Activated T-helper 17 cell treated with anti-CD3 and anti-CD28 coated beads, Interleukin-2, amount 50 U/mL, for 72 hours (primary cell): ENCODE results near the gene ANO1. TPM values are rescaled to one million over a fixed set of nuclear protein-coding genes. Genes with fewer than 3 reads are reported as not detected.

Experiments
- ATAC-seq: fragments of 150-1000 bp; cut with Tn5 transposase; replicated peaks from 2 replicates; pipeline ENCODE4 v1.10.0; 2021; ENCODE audit warnings: mild to moderate bottlenecking, moderate library complexity
- H3K27ac Mint-ChIP-seq: one replicate; pipeline ENCODE4 v1.8.0; 2022; ENCODE audit warnings: mixed read lengths
- H3K27me3 Mint-ChIP-seq: one replicate; pipeline ENCODE4 v1.8.0; 2022; ENCODE audit warnings: mixed read lengths
- H3K36me3 Mint-ChIP-seq: one replicate; pipeline ENCODE4 v1.8.0; 2022; ENCODE audit warnings: low read depth, mild to moderate bottlenecking, mixed read lengths
- H3K4me1 Mint-ChIP-seq: one replicate; pipeline ENCODE4 v1.8.0; 2022; ENCODE audit warnings: mixed read lengths
- H3K4me3 Mint-ChIP-seq: one replicate; pipeline ENCODE4 v1.8.0; 2022; ENCODE audit warnings: mild to moderate bottlenecking, mixed read lengths
- H3K9me3 Mint-ChIP-seq: one replicate; pipeline ENCODE4 v1.8.0; 2022; ENCODE audit warnings: mixed read lengths
- total RNA-seq, 2 donors: library from RNA; stranded (reverse); gene quantifications; one replicate each; pipeline ENCODE4 v1.2.3, GENCODE V29; 2022

ANO1 gene
- total RNA-seq, 2 donors from 2014 or later, result 0.09 to 0.11 TPM

DNA sequence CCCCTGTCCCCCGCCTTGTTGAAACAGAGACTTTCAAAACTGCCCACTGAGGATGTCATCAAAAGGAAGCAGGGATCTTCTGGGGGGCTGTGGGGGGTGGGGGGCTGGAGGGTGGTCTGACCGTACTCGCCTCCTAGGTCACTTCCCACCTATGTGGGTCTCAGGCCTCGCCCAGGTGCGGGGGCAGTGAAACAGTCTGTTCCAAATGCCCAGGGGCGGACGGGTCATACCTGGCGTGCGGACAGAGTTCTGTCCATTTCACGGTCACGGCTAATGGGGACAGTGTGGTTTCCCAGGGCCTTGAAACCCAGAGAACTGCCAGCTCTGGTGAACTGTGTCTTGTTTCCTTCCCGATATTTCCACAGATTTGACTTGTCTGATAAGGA is 27.2 kb downstream of the ANO1 start:
- no peak overlapping the region for H3K4me3 Mint-ChIP-seq
- no peaks in the 10 kb centered on the region for H3K36me3 Mint-ChIP-seq

DNA sequence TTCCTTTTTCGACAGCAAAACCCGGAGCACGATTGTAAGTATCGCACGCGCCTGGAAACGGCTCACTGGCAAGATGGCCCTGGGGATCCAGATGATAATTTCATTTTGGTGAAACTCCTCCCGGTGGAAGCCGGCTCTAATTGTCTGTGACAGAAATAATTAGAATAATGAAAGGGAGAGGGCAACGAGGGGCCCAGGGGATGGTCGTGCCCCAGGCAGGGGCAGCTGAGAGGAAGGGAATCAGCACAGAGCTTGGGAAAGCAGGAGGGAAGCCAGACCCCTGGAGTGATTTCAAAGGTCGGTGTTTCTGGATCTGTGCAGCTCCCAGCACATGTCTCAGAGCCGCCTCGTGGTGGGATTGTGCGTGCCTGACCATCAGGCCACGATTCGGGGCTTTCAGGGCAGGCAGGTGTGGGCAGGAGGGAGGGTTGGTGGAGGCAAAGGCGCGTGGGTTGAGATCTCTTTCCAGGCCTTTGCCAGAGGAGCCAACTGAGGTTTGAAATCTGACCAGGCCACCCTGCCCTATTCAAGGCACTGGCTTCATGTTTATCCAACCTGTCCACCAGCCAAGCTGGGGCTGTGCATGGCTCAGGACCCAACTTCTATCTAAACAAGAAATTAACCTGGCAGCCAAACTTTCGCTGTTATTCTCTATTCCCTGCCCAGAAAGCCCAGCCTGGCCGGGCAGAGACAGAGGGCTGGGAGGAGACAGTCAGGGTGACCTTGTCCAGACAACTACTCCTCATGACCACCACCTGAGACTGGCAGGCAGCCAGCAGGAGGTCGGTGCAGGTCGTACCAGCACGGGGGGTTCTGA is 27.8 kb downstream of the ANO1 start:
- no peak overlapping the region for H3K4me3 Mint-ChIP-seq
- no peaks in the 10 kb centered on the region for H3K4me1 Mint-ChIP-seq
- H3K36me3 Mint-ChIP-seq, result no peaks in the 10 kb centered on the region
- no peak overlapping the region for H3K27ac Mint-ChIP-seq
- ATAC-seq, result no peak
- peaks cover 9% of the 10 kb centered on the region for H3K27me3 Mint-ChIP-seq
- H3K9me3 Mint-ChIP-seq, result no peaks in the 10 kb centered on the region

More for the DNA sequence above, 27.2 kb downstream of the ANO1 start:
- Mint-ChIP-seq H3K27ac (no peak overlapping the region), H3K4me1 (no peaks in the 10 kb centered on the region), H3K9me3 (no peaks in the 10 kb centered on the region), H3K27me3 (peaks cover 13% of the 10 kb centered on the region)
- ATAC-seq, result no peak

DNA sequence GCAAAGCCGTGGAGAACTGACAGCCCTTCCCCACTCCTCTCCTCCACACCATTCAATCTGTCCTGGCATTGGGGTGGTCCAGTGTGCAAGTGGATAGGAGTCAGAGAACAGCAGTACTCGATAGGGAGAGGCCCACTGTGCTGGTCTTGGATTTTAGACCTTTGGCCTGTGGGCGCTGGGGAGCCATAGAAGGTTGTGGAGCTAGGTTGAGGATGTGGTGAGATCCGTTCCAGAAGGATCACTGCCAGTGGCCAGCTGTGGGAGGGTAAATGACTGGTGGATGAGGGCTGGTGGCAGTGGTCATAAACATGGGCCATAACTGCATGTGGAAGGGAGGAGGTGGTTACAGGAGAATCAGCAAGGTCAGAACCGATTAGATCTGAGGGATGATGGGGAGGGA is 28.6 kb downstream of the ANO1 start:
- H3K4me1 Mint-ChIP-seq, result peaks cover 5% of the 10 kb centered on the region
- ATAC-seq, result no peak
- no peak overlapping the region for H3K4me3 Mint-ChIP-seq

DNA sequence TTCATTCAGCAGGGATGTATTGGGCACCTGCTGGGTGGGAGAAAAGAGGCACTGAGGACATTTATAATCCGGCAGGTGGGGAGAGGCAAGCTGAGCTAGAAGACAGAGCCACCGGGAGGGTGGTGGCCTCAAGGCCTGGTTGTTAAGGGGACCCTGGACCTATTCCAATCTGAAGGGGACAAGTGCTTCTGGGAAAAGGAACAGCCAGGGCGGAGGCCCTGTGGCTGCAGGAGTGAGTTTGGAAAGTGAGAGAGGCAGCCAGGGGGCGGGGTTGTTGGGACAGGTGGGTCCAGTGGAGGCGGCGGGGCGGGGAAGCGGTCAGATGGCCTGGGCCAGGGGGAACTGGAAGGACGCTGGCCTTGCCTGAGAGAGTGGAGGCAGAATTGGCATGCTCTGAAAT is 29.1 kb downstream of the ANO1 start:
- H3K4me1 Mint-ChIP-seq, result peaks cover 5% of the 10 kb centered on the region
- no peak for ATAC-seq
- H3K27ac Mint-ChIP-seq, result no peak overlapping the region
- no peaks in the 10 kb centered on the region for H3K9me3 Mint-ChIP-seq
- H3K36me3 Mint-ChIP-seq, result no peaks in the 10 kb centered on the region
- peaks cover 14% of the 10 kb centered on the region for H3K27me3 Mint-ChIP-seq
- H3K4me3 Mint-ChIP-seq, result no peak overlapping the region

More for the DNA sequence above, 28.6 kb downstream of the ANO1 start:
- Mint-ChIP-seq H3K9me3 (no peaks in the 10 kb centered on the region), H3K27ac (no peak overlapping the region), H3K27me3 (peaks cover 14% of the 10 kb centered on the region), H3K36me3 (no peaks in the 10 kb centered on the region)

DNA sequence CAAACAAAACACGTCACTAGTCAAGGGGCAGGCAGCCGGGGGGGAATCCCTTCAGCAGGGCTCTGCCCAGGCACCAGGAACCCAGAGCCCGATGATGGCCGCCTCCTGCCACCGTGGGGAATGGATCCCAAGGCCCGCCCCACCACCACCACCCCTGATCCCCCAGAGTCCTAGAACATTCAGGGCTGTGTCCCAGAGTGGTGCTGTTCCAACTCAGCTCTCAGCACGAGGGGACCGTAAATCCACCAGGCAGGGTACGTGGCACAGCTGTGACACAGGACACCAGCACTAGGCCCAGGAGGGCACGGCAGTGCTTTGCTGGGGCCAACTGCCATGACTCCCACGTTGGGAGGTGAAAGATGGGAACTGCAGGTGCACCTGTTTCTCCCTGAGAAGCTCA is 29.6 kb downstream of the ANO1 start:
- Mint-ChIP-seq H3K4me1 (peaks cover 5% of the 10 kb centered on the region), H3K36me3 (no peaks in the 10 kb centered on the region), H3K4me3 (no peak overlapping the region), H3K27me3 (peaks cover 14% of the 10 kb centered on the region), H3K9me3 (no peaks in the 10 kb centered on the region), H3K27ac (no peak overlapping the region)
- ATAC-seq, result no peak

DNA sequence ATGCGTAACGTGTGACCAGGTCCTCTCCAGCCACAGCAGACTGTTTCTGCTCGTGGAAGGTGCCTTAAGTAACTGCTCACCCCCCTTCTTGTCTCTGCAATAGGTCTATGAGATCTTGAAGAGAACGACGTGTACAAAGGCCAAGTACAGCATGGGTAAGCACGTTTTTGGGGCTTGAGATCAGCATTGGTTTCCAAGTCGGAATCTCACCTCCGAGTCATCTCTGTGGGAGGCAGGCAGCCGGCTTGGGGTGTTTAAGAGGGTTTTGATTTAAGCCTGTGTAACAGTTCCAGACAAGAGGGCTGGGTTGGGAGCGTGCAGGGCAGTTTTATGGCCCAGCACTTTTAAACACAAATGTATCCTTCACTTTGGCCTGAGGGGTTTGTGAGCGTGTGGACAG is 30.1 kb downstream of the ANO1 start:
- no peak overlapping the region for H3K4me3 Mint-ChIP-seq
- no peak for ATAC-seq
- H3K27ac Mint-ChIP-seq, result no peak overlapping the region
- peaks cover 5% of the 10 kb centered on the region for H3K4me1 Mint-ChIP-seq
- peaks cover 14% of the 10 kb centered on the region for H3K27me3 Mint-ChIP-seq
- no peaks in the 10 kb centered on the region for H3K36me3 Mint-ChIP-seq
- no peaks in the 10 kb centered on the region for H3K9me3 Mint-ChIP-seq

DNA sequence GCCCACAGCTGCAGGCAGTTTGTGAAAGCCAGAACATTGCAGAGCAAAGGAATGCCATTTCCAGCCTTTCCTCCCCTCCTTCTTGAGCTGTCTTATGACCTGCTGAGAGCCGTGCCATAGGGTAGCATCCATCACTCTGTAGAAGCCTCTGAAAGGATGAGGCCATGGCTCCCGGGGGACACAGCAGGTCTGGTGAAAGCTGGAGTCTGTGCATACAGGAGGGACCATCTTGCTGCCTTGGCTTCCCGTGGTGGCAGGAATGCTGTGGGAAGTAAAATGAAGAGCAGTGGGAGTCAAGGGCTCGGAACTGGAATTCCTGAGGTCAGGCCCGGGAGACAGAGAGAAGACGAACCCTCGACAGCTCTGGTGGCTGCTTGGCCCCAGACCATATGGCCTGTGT is 30.9 kb downstream of the ANO1 start:
- Mint-ChIP-seq H3K9me3 (no peaks in the 10 kb centered on the region), H3K4me3 (no peak overlapping the region), H3K4me1 (peaks cover 5% of the 10 kb centered on the region), H3K27me3 (peaks cover 12% of the 10 kb centered on the region), H3K36me3 (no peaks in the 10 kb centered on the region), H3K27ac (no peak overlapping the region)
- ATAC-seq, result no peak

DNA sequence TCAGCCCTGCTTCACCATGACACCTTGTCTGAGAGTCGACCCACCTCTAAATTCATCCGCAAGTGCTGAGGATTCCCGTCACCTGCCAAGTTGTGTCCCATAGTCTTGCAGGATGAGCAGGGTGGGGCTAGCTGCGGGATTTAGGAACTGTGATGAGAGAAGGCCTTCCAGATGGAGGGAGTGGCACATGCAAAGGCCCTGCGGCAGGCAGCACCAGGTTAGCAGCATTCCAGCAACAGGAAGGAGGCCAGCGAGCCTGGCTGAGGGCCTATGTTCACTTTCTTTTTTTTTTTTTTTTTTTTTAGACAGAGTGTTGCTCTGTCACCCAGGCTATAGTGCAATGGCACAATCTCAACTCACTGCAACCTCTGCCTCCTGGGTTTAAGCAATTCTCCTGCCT is 31.8 kb downstream of the ANO1 start:
- Mint-ChIP-seq H3K27ac (no peak overlapping the region), H3K4me3 (no peak overlapping the region), H3K27me3 (peaks cover 11% of the 10 kb centered on the region), H3K4me1 (peaks cover 5% of the 10 kb centered on the region), H3K9me3 (no peaks in the 10 kb centered on the region), H3K36me3 (no peaks in the 10 kb centered on the region)
- ATAC-seq, result no peak

DNA sequence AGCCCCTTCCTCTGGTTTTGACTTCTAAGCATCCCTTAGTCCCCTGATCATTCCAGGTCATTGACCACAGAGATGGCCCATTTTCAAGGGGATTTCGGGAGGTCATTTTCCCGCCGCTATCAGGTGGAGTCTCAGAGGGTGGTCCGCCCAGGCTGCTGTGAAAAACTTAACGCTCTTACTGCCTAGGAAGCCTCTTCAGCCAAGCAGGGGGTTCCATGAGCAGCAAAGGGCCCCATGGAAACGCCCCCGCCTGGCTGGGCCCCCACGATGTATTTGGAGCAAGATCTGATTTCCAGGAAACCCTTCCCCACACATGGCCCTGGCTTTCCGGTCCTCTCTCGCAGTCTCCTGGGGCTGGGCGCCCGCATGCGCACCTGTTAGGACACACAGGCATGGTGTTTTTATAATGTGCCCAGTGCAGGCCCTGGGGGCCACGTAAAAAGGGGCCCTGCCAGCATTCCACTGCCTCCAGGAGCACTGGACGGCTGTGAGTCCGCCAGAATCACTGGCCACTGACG is 32.5 kb downstream of the ANO1 start:
- Mint-ChIP-seq H3K4me3 (no peak overlapping the region), H3K4me1 (peaks cover 5% of the 10 kb centered on the region), H3K9me3 (no peaks in the 10 kb centered on the region), H3K36me3 (no peaks in the 10 kb centered on the region), H3K27me3 (peaks cover 11% of the 10 kb centered on the region), H3K27ac (no peak overlapping the region)
- no peak for ATAC-seq

DNA sequence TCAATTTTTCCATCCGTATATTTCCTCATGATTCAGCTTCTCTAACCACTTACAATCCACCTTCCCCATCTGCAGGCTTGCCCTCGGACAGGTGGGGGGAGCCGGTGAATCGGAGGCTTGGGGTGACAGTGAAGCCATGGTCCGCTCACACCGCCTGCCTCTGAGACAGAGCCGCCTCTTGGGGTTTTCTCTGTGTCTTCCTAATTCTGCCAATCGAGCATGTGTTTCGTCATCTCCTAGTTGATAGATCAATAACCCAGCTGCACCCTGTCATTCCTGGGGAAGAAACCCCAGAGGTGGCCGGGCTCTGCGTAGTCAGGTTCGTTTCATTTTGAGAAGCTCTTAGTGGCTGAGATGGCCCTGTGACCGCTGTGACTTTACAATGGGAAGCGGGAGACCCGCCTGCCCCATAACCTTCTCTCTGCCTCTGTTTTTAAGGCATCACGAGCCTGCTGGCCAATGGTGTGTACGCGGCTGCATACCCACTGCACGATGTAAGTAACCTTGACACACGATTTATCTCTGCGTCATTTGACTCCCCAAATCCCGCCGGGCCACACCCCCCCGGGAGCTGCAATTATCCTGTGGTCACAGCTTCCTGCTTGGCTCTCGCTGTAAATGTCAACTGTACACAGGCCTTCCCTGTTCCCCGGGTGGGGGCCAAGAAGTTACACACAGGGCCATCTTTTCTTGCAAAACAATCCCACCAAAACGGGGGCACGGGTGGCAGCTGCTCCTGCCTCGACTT is 33.3 kb downstream of the ANO1 start:
- Mint-ChIP-seq H3K4me1 (peaks cover 5% of the 10 kb centered on the region), H3K27ac (no peak overlapping the region), H3K4me3 (no peak overlapping the region), H3K27me3 (peaks cover 14% of the 10 kb centered on the region), H3K36me3 (no peaks in the 10 kb centered on the region), H3K9me3 (no peaks in the 10 kb centered on the region)
- no peak for ATAC-seq

DNA sequence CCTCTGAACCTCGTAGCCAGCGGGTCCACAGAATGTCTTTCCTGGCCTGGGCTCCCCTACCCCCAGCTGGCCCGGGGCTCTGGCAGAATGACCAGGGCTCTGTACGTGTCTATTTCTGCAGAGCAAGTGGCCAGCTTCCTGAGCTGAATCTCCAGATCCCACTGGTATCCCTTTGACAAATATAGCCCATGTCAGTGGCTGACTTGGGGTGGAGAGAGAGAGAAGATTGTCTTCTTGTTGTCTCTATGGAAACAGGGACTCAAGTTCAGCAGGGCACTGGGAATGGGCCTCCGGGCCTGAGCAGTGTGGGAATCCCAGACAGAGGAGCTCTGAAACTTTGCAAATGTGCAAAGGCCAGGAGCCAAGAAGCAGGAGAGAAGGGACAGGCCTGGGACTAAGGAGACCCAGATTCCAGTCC is 33.9 kb downstream of the ANO1 start:
- no peak overlapping the region for H3K27ac Mint-ChIP-seq
- peaks cover 5% of the 10 kb centered on the region for H3K4me1 Mint-ChIP-seq
- H3K9me3 Mint-ChIP-seq, result no peaks in the 10 kb centered on the region
- no peaks in the 10 kb centered on the region for H3K36me3 Mint-ChIP-seq
- peaks cover 9% of the 10 kb centered on the region for H3K27me3 Mint-ChIP-seq
- ATAC-seq, result no peak
- H3K4me3 Mint-ChIP-seq, result no peak overlapping the region

DNA sequence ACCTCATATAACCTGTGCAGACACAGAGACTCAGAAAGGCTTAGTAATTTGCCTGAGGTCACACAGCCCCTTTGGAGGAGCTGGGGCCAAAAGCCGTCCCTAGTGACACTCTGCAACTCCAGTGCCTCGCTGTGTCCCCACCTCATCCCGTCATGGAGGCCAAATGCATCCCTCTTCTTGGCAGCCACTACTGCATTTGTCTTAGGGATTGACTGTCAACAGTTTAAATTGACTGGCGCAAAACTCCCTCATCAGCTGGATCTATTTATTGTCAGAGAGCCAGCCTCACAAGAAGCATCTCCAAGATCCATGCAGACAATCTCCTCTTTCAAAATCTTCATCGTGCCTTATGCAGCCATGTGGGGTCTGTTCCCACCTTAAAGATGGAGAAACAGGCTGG is 35.7 kb downstream of the ANO1 start:
- Mint-ChIP-seq H3K9me3 (no peaks in the 10 kb centered on the region), H3K36me3 (no peaks in the 10 kb centered on the region), H3K27me3 (peaks cover 18% of the 10 kb centered on the region), H3K4me1 (peaks cover 5% of the 10 kb centered on the region), H3K4me3 (no peak overlapping the region), H3K27ac (no peak overlapping the region)
- ATAC-seq, result no peak

DNA sequence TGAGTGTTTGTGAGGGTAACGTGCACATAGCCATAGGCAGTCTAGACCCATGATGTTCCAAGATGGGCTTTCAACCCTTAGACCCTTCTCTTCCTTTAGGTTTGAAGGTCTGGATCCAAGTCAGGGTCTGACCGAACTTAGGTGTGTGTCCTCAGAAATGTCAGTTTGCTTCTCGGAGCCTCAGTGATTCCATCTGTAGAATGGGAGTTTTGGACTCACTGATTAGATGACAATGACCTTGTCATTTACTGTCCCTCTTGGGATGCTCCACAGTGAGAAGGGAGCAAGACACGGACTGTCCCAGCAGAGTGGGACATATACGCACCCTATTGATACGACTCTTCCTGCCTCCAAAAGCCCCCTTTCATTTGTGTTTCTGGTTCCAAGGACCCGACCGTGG is 37.7 kb downstream of the ANO1 start:
- Mint-ChIP-seq H3K9me3 (peaks cover 4% of the 10 kb centered on the region), H3K4me3 (no peak overlapping the region), H3K27ac (no peak overlapping the region), H3K4me1 (peaks cover 5% of the 10 kb centered on the region), H3K27me3 (peaks cover 27% of the 10 kb centered on the region), H3K36me3 (no peaks in the 10 kb centered on the region)
- ATAC-seq, result no peak

DNA sequence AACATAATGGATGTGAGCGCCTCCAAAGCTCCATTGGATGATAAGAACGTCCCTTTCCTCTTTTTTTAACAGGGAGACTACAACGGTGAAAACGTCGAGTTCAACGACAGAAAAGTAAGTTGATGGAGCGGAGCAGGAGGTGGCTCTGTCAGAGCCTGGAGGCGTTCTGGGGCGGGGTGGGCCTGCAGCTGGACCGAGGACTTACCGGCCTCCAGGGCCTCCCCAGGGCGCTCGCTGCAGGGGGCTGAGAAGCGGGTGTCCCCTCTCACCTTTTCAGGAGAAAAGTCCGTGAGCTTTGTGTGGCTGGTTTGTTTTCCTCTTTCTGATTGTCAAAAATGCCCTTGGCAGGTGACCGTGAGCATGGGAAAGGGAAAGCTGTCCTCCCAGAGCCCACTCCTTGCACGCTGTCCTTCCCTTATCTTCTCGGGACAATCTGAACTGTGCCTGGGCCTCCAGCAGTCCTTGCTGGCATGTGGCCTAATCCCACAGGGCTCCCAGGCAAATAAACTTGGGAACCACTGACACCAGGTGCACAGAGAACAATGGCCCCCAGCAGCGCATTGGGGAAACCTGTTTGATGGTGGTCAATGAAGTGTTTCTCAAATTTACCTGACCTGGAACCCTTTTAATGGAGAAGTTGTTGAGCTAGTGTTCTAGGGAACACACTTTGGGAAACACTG is 38.4 kb downstream of the ANO1 start:
- Mint-ChIP-seq H3K4me3 (no peak overlapping the region), H3K4me1 (peaks cover 6% of the 10 kb centered on the region), H3K27me3 (peaks cover 28% of the 10 kb centered on the region), H3K36me3 (no peaks in the 10 kb centered on the region), H3K9me3 (peaks cover 4% of the 10 kb centered on the region), H3K27ac (no peak overlapping the region)
- ATAC-seq, result no peak
